Measurements from ENCODE around the gene PRKG1.

DNA sequence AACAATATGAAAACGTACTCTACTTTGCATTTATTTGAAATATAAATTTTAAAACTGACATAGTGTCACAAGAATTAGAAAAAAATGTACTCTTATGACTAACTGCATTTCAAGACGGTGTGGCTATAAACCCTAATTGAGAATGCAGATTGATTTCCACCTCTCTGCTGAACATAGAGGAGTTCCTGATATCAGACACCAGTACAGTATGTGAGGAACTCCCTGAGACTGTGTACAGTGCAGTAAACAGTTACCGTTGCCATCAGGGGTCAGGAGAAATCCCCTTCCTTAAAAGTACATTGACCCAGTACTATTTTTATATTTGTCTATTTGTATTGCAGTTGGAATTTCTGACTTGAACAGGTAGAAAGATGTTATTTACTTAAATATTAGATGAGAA is 1178.0 kb downstream of the PRKG1 start:
- TF ChIP-seq, protein P1, sequence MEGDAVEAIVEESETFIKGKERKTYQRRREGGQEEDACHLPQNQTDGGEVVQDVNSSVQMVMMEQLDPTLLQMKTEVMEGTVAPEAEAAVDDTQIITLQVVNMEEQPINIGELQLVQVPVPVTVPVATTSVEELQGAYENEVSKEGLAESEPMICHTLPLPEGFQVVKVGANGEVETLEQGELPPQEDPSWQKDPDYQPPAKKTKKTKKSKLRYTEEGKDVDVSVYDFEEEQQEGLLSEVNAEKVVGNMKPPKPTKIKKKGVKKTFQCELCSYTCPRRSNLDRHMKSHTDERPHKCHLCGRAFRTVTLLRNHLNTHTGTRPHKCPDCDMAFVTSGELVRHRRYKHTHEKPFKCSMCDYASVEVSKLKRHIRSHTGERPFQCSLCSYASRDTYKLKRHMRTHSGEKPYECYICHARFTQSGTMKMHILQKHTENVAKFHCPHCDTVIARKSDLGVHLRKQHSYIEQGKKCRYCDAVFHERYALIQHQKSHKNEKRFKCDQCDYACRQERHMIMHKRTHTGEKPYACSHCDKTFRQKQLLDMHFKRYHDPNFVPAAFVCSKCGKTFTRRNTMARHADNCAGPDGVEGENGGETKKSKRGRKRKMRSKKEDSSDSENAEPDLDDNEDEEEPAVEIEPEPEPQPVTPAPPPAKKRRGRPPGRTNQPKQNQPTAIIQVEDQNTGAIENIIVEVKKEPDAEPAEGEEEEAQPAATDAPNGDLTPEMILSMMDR (IDR thresholded peaks at IDR 0.05; ENCODE audit: insufficient read depth, low read length), result no peak
- no peak for TF ChIP-seq POLR2AphosphoS5 (IDR thresholded peaks at IDR 0.05; ENCODE audit: low read depth)

All from HL-60 (cell line).